H1 (cell line): ENCODE data around the gene SPACA7. TPM values are rescaled to one million over a fixed set of nuclear protein-coding genes. Genes with fewer than 3 reads are reported as not detected.

ENCODE experiments used
- CTCF ChIA-PET: fragments of 300-600 bp; sonication (Branson Sonifier 250); formaldehyde crosslinking; loops from one replicate; lab custom pipeline; 2021; ENCODE audit not compliant: partially characterized antibody; lab: Charles Lee
- POLR2A ChIA-PET: fragments of 300-600 bp; sonication (Branson Sonifier 250); formaldehyde crosslinking; loops from one replicate; lab custom pipeline; 2021; ENCODE audit warnings: inconsistent platforms; ENCODE audit not compliant: partially characterized antibody; lab: Charles Lee
- DNase-seq, 2 experiments: peaks; one replicate each; pipeline versions ENCODE4 v3.0.0 to v3.0.0-alpha.2; 2010 to 2022; ENCODE audit warnings: low spot score in 2 of 2, low read depth in 1 of 2, mixed read lengths in 1 of 2
- FAIRE-seq: peaks from 2 replicates; lab custom pipeline; 2011; peaks lifted over from hg19 to GRCh38; lab: Jason Lieb, UNC
- H2AFZ ChIP-seq: 2 replicates; pipeline ENCODE4 v1.8.1; 2012; ENCODE audit warnings: low read length, inconsistent platforms
- H2AK5ac ChIP-seq: 2 replicates; pipeline ENCODE4 v1.6.1; 2013; ENCODE audit warnings: low read depth, low read length
- H2BK120ac ChIP-seq: replicated peaks from 2 replicates; pipeline ENCODE3; 2013; ENCODE audit warnings: low read depth, low read length, inconsistent platforms
- H2BK12ac ChIP-seq: 2 replicates; pipeline ENCODE4 v1.6.1; 2013; ENCODE audit warnings: low read depth, low read length
- H2BK15ac ChIP-seq: 2 replicates; pipeline ENCODE4 v1.6.1; 2013; ENCODE audit warnings: low read length
- H2BK20ac ChIP-seq: 2 replicates; pipeline ENCODE4 v1.6.1; 2013; ENCODE audit warnings: low read length
- H2BK5ac ChIP-seq: 2 replicates; pipeline ENCODE4 v1.6.1; 2013; ENCODE audit warnings: low read depth, low read length
- H3K14ac ChIP-seq: 2 replicates; pipeline ENCODE4 v1.6.1; 2013; ENCODE audit warnings: inconsistent platforms; ENCODE audit not compliant: insufficient read length
- H3K18ac ChIP-seq: 2 replicates; pipeline ENCODE4 v1.6.1; 2013; ENCODE audit warnings: low read length; ENCODE audit errors: extremely low read depth
- H3K23ac ChIP-seq: 2 replicates; pipeline ENCODE4 v1.6.1; 2013; ENCODE audit warnings: inconsistent platforms; ENCODE audit not compliant: insufficient read length
- H3K23me2 ChIP-seq: 2 replicates; pipeline ENCODE4 v1.6.1; 2013; ENCODE audit warnings: low read depth, low read length
- H3K27ac ChIP-seq: 2 replicates; pipeline ENCODE4 v1.6.1; 2011; ENCODE audit warnings: low read depth, low read length, inconsistent platforms
- H3K27me3 ChIP-seq, 4 experiments: replicated peaks in 1 of 4; 1 replicate in 1 of 4; 2 replicates in 3 of 4; pipeline versions ENCODE4 v1.6.1 to v1.8.1; 2011 to 2013; ENCODE audit warnings: low read length in 3 of 4, mild to moderate bottlenecking in 3 of 4, inconsistent platforms in 2 of 4, mixed read lengths in 2 of 4, moderate library complexity in 1 of 4; ENCODE audit not compliant: control insufficient read depth in 3 of 4, insufficient read depth in 3 of 4; ENCODE audit errors: extremely low read depth in 1 of 4
- H3K36me3 ChIP-seq, 4 experiments: 2 replicates each; pipeline versions ENCODE4 v1.6.1 to v1.8.1; 2011 to 2013; ENCODE audit warnings: mild to moderate bottlenecking in 4 of 4, low read length in 3 of 4, moderate library complexity in 2 of 4, control low read depth in 1 of 4, inconsistent platforms in 1 of 4; ENCODE audit not compliant: insufficient read depth in 4 of 4, control insufficient read depth in 2 of 4
- H3K4ac ChIP-seq: replicated peaks from 2 replicates; pipeline ENCODE3; 2013; ENCODE audit warnings: low read length, low read depth, mixed read lengths, inconsistent platforms; ENCODE audit not compliant: insufficient read length
- H3K4me1 ChIP-seq, 4 experiments: replicated peaks in 1 of 4; 1 replicate in 1 of 4; 2 replicates in 3 of 4; pipeline versions ENCODE4 v1.6.1 to v1.8.1; 2011 to 2013; ENCODE audit warnings: low read length in 3 of 4, inconsistent platforms in 2 of 4, mixed read lengths in 1 of 4; ENCODE audit not compliant: insufficient read depth in 4 of 4, control insufficient read depth in 3 of 4
- H3K4me2 ChIP-seq, 2 experiments: 2 replicates each; pipeline versions ENCODE4 v1.6.1 to v1.8.1; 2011 to 2013; ENCODE audit warnings: low read depth in 2 of 2, low read length in 2 of 2, control low read depth in 1 of 2, inconsistent platforms in 1 of 2, mild to moderate bottlenecking in 1 of 2; ENCODE audit not compliant: insufficient read depth in 1 of 2
- H3K4me3 ChIP-seq, 4 experiments: fragments of 200-600, 300-600 bp in 1 of 4; sonication (generic), shearing (Covaris generic), sonication (Bioruptor Twin) in 1 of 4; 2 replicates each; pipeline versions ENCODE4 v1.5.1 to v1.8.1; 2011 to 2016; ENCODE audit warnings: low read length in 4 of 4, low read depth in 3 of 4, control low read depth in 2 of 4, inconsistent platforms in 2 of 4, mild to moderate bottlenecking in 2 of 4, mixed read lengths in 1 of 4, moderate library complexity in 1 of 4; ENCODE audit not compliant: insufficient read depth in 2 of 4; ENCODE audit errors: extremely low read depth in 1 of 4
- H3K56ac ChIP-seq: replicated peaks from 2 replicates; pipeline ENCODE3; 2013; ENCODE audit warnings: low read depth, mild to moderate bottlenecking, mixed read lengths, low read length, inconsistent platforms; ENCODE audit not compliant: insufficient read length
- H3K79me1 ChIP-seq: 2 replicates; pipeline ENCODE4 v1.6.1; 2013; ENCODE audit warnings: low read depth, low read length, control low read depth
- H3K79me2 ChIP-seq, 2 experiments: 2 replicates each; pipeline versions ENCODE4 v1.6.1 to v1.8.1; 2012 to 2013; ENCODE audit warnings: low read length in 2 of 2, mild to moderate bottlenecking in 2 of 2, inconsistent platforms in 1 of 2; ENCODE audit not compliant: insufficient read depth in 2 of 2, control insufficient read depth in 1 of 2
- H3K9ac ChIP-seq, 4 experiments: replicated peaks in 1 of 4; 1 replicate in 1 of 4; 2 replicates in 3 of 4; pipeline versions ENCODE4 v1.6.1 to v1.8.1; 2011 to 2013; ENCODE audit warnings: low read depth in 3 of 4, low read length in 3 of 4, control low read depth in 2 of 4, mild to moderate bottlenecking in 2 of 4, moderate library complexity in 2 of 4, inconsistent platforms in 1 of 4; ENCODE audit errors: extremely low read depth in 1 of 4
- H3K9me3 ChIP-seq, 2 experiments: 2 replicates each; pipeline versions ENCODE4 v1.6.1 to v1.8.1; 2012 to 2013; ENCODE audit warnings: mild to moderate bottlenecking in 2 of 2, moderate library complexity in 2 of 2, control low read depth in 1 of 2, inconsistent platforms in 1 of 2, low read depth in 1 of 2, low read length in 1 of 2, mixed read lengths in 1 of 2; ENCODE audit not compliant: insufficient read depth in 2 of 2
- H4K20me1 ChIP-seq, 2 experiments: replicated peaks in 1 of 2; 2 replicates each; pipeline versions ENCODE3 to v1.8.1; 2011 to 2013; ENCODE audit warnings: inconsistent platforms in 2 of 2, low read length in 2 of 2, mild to moderate bottlenecking in 1 of 2; ENCODE audit not compliant: insufficient read depth in 2 of 2, control insufficient read depth in 1 of 2
- H4K5ac ChIP-seq: 2 replicates; pipeline ENCODE4 v1.6.1; 2013; ENCODE audit warnings: low read length, low read depth, mixed read lengths, inconsistent platforms; ENCODE audit not compliant: insufficient read length
- H4K8ac ChIP-seq: 2 replicates; pipeline ENCODE4 v1.8.0; 2013; ENCODE audit warnings: mild to moderate bottlenecking, moderate library complexity, low read length, inconsistent platforms; ENCODE audit not compliant: insufficient read depth; ENCODE audit errors: extremely low read depth
- H4K91ac ChIP-seq: replicated peaks from 2 replicates; pipeline ENCODE3; 2013; ENCODE audit warnings: low read length, mixed read lengths, inconsistent platforms; ENCODE audit not compliant: insufficient read length
- BCL11A ChIP-seq, 2 experiments: IDR thresholded peaks; one replicate each; pipeline ENCODE4 v1.6.1; 2011; ENCODE audit warnings: low read depth in 2 of 2, low read length in 2 of 2, mild to moderate bottlenecking in 2 of 2
- BRCA1 ChIP-seq: IDR thresholded peaks from 2 replicates; pipeline ENCODE4 v1.6.1; 2012; ENCODE audit warnings: low read depth, low read length, improper control_type of control experiment
- JUND ChIP-seq: IDR thresholded peaks from 2 replicates; pipeline ENCODE4 v1.6.1; 2011; ENCODE audit warnings: mild to moderate bottlenecking, improper control_type of control experiment, low read length
- MAFK ChIP-seq: IDR thresholded peaks from 2 replicates; pipeline ENCODE4 v1.6.1; 2012; ENCODE audit warnings: low read depth, mild to moderate bottlenecking, improper control_type of control experiment, low read length
- WGBS, 2 experiments: shearing (Covaris generic) in 1 of 2; methylation state at CpG; one replicate each; pipeline versions ENCODE4 v1.1.6 to v1.1.7; 2013 to 2015; ENCODE audit warnings: low lambda C conversion rate in 2 of 2, mixed read lengths in 2 of 2, inconsistent platforms in 1 of 2, low coverage in 1 of 2, missing lambda C conversion rate in 1 of 2; ENCODE audit not compliant: insufficient replicate concordance in 2 of 2, insufficient coverage in 1 of 2, insufficient read length in 1 of 2; ENCODE audit errors: extremely low coverage in 1 of 2, missing lambda C conversion rate in 1 of 2; 5-methylcytosine and 5-hydroxymethylcytosine counted together
- polyA plus RNA-seq, 7 experiments: library from polyadenylated mRNA; depleted of rRNA in 3 of 7; stranded (reverse) in 5 of 7; unstranded in 2 of 7; fragments of >200 nt in 5 of 7; fragments of 200-250 nt in 2 of 7; gene quantifications; 1 replicate in 5 of 7; 2 replicates in 1 of 7; 4 replicates in 1 of 7; pipeline versions ENCODE4 v1.2.1 to v1.2.3, GENCODE V29; 2011 to 2013; ENCODE audit warnings: missing spikeins in 2 of 7, mixed read lengths in 2 of 7
- total RNA-seq: library from RNA; stranded (reverse); fragmentation: NEBNext Ultra II Directional; extraction: Animal tissue kit (Norgen Biotek cat#: 25700); gene quantifications from 2 replicates; pipeline ENCODE4 v1.2.1, GENCODE V29; 2021
- TF ChIP-seq, protein P1 (sequence below), 3 experiments: IDR thresholded peaks; 1 replicate in 2 of 3; 2 replicates in 1 of 3; pipeline versions ENCODE4 v1.5.1 to v1.6.1; 2011; ENCODE audit warnings: low read length in 3 of 3, mild to moderate bottlenecking in 3 of 3, inconsistent platforms in 2 of 3, low read depth in 1 of 3, moderate library complexity in 1 of 3; ENCODE audit not compliant: insufficient read depth in 1 of 3; ENCODE audit errors: control extremely low read depth in 1 of 3

The SPACA7 gene
- total and polyA plus RNA-seq, 2 of the 8 experiments (the other 6 are each of a cell fraction or from before 2014, with no cell fraction given), result not detected

- Histone ChIP-seq H4K20me1 (no peaks in the 10 kb centered on the region), H2BK120ac (no peak overlapping the region), H2BK15ac (peak overlapping the region; percentile 97; the same call in 1 of the 2 replicates), H4K91ac (peak overlapping the region; percentile 29), H3K9me3 (no peaks in the 10 kb centered on the region; a peak in 1 of 4 replicates), H2AK5ac (peak overlapping the region; percentile 75; the same call in 1 of the 2 replicates), H3K4me3 (no peak overlapping the region), H2BK20ac (0 out of 2 replicates have a peak overlapping the region, but pooled peaks have one; percentile 82), H3K23me2 (no peaks in the 10 kb centered on the region; the same call in 1 of the 2 replicates), H3K36me3 (no peaks in the 10 kb centered on the region), H4K5ac (no peak overlapping the region), H3K23ac (no peak overlapping the region), H2BK5ac (no peak overlapping the region), H3K9ac (no peak overlapping the region), H2AFZ (no peak overlapping the region), H3K4me1 (peaks cover 5 to 25% (median 16%) of the 10 kb centered on the region in 4 experiments), H3K79me2 (no peaks in the 10 kb centered on the region), H3K4ac (no peak overlapping the region), H3K14ac (no peak overlapping the region), H3K56ac (no peak overlapping the region), H2BK12ac (peak overlapping the region; percentile 80; the same call in 1 of the 2 replicates), H3K27me3 (peaks cover 0 to 22% (median 10%) of the 10 kb centered on the region in 4 experiments; a peak in 4 of 7 replicates), H3K4me2 (peak overlapping the region; percentile 20 to 45; a peak in 3 of 4 replicates), H4K8ac (no peak overlapping the region), H3K79me1 (no peaks in the 10 kb centered on the region), H3K18ac (no peak overlapping the region; the same call in 1 of the 2 replicates), H3K27ac (no peak overlapping the region)
- WGBS, 2 experiments, result 65% methylated on average over 5 of the region's 7 CpGs; no CpG with 5 or more reads in 1 of the 2 experiments
- FAIRE-seq (no peak), DNase-seq (no peak)
- TF ChIP-seq, protein P1, sequence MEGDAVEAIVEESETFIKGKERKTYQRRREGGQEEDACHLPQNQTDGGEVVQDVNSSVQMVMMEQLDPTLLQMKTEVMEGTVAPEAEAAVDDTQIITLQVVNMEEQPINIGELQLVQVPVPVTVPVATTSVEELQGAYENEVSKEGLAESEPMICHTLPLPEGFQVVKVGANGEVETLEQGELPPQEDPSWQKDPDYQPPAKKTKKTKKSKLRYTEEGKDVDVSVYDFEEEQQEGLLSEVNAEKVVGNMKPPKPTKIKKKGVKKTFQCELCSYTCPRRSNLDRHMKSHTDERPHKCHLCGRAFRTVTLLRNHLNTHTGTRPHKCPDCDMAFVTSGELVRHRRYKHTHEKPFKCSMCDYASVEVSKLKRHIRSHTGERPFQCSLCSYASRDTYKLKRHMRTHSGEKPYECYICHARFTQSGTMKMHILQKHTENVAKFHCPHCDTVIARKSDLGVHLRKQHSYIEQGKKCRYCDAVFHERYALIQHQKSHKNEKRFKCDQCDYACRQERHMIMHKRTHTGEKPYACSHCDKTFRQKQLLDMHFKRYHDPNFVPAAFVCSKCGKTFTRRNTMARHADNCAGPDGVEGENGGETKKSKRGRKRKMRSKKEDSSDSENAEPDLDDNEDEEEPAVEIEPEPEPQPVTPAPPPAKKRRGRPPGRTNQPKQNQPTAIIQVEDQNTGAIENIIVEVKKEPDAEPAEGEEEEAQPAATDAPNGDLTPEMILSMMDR (IDR thresholded peaks at IDR 0.05; ENCODE audit: control extremely low read depth in 1 of 3, insufficient read depth in 1 of 3, low read depth in 1 of 3, low read length in 3 of 3), result no peak
- TF ChIP-seq BCL11A (IDR thresholded peaks at IDR 0.05; ENCODE audit: low read depth in 2 of 2, low read length in 2 of 2) (no peak), BRCA1 (no peak), MAFK (no peak), JUND (no peak)
- CTCF ChIA-PET, result interaction anchor here (1.0 to 2.3 kb wide), 5 partner anchors 10 to 872 kb away, joined by 3 to 12 read pairs (median 5); no protein-coding TSS in a partner anchor
- POLR2A ChIA-PET, result interaction anchor here (1.3 kb wide), 1 partner anchor 11 kb away, joined by 4 read pairs; no protein-coding TSS in a partner anchor
Observed at GRCh38 chr13:112345826-112346172, 30.4 kb upstream of the SPACA7 start.
